GM19328 (cell line): Measurements from ENCODE around the gene GUCA1A.
"Not testable (repeated sequence)": the region's sequence is repeated elsewhere in the genome, so short reads cannot be mapped to it uniquely, and the experiment has no call there.

Experiments used
- ATAC-seq: cut with Tn5 transposase; IDR thresholded peaks from one replicate; pipeline ENCODE4 v1.9.1; 2021; ENCODE audit warnings: mild to moderate bottlenecking, moderate library complexity; ENCODE audit not compliant: unreplicated experiment

Gene GUCA1A

GRCh38 chr6:42142118-42142835 lies 30.9 kb upstream of the GUCA1A start, which contains the start of gene C6orf132:
Gene C6orf132 (minus strand): TSS chr6:42142620. CDS start chr6:42142444, 176 bp downstream.
- no peak for ATAC-seq

GRCh38 chr6:42147138-42147562 lies 26.0 kb upstream of the GUCA1A start:
- ATAC-seq = no peak

- ATAC-seq = no peak
Measured at GRCh38 chr6:42148058-42148457, 25.1 kb upstream of the GUCA1A start.

DNA sequence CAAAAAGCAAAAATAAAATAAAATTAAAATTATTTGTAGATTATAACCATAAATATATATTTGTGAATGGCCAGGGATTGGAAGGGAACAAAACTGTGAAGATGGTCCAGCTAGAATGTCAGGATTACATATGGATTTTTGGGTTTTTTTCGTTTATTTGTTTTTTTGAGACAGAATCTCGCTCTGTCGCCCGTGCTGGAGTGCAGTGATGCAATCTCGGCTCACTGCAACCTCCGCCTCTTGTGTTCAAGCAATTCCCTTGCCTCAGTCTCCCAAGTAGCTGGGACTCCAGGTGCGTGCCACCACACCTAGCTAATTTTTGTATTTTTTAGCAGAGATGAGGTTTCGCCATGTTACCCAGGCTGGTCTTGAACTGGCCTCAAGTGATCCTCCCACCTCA lies 22.9 kb upstream of the GUCA1A start:
- ATAC-seq = no peak

- ATAC-seq = no peak
Measured at GRCh38 chr6:42152024-42152423, 21.1 kb upstream of the GUCA1A start.

- ATAC-seq = not testable (repeated sequence)
Measured at GRCh38 chr6:42152528-42153213, 20.5 kb upstream of the GUCA1A start.

- no peak for ATAC-seq
Measured at GRCh38 chr6:42153921-42154320, 19.2 kb upstream of the GUCA1A start.

GRCh38 chr6:42154461-42155209 lies 18.5 kb upstream of the GUCA1A start:
- no peak for ATAC-seq

DNA sequence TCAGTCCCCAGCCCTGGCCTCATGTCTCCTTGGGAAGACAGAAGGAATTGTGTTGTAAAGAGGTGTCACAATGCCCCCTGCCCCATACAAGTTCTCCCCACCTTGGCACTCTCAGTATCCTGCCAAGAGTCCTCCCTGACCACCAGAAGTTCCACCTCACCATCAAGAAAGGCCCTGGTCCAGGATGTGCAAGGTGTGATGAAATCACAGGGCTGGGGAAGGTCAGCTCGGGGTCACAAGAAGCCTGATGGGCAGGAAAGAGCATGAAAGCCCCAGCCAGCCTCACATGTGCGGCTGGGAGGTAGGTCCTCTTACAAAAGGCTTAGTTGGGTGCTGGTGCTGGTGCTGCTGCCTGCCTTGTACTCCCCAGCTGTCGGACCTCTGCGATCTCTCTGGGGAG lies 17.9 kb upstream of the GUCA1A start:
- ATAC-seq = no peak

DNA sequence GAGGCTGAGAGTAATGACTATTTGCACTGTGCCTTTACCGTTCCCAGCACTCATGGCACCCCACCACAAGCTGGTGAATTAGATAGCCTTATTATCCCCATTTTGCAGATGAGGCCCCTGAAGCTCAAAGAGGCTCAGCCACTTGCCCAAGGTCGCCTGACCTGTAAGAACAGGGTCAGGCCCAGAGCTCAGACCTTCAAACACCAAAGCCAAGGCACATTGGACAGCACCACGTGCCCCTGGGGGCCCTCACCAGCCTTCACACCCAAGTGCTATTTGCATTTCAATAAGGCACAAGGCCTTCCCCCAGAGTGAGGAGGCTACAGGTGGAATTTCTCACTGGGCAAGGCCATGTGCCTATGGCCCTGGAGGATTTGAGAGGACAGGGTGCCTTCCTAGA lies 16.5 kb upstream of the GUCA1A start:
- ATAC-seq = no peak

DNA sequence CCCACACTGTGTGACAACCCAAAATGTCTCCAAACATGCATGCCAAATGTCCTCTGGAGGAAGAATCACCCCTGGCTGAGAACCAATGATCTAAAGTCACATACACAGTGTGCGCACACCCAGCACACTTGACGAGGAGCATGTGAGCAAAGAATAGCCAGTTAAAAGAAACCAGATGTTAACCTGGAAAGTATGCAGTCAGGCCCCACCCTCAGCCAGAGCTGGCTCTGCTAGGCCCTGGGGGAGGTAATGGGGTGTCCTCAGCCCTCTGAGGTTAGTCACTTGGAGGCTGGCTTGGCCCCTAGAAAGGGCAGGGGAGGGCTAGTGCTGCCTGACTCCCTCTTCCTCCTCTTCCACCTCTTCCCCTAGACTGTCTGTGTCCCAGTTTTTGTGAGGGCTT lies 15.2 kb upstream of the GUCA1A start:
- ATAC-seq = no peak

GRCh38 chr6:42158631-42159030 lies 14.5 kb upstream of the GUCA1A start:
- ATAC-seq = no peak

DNA sequence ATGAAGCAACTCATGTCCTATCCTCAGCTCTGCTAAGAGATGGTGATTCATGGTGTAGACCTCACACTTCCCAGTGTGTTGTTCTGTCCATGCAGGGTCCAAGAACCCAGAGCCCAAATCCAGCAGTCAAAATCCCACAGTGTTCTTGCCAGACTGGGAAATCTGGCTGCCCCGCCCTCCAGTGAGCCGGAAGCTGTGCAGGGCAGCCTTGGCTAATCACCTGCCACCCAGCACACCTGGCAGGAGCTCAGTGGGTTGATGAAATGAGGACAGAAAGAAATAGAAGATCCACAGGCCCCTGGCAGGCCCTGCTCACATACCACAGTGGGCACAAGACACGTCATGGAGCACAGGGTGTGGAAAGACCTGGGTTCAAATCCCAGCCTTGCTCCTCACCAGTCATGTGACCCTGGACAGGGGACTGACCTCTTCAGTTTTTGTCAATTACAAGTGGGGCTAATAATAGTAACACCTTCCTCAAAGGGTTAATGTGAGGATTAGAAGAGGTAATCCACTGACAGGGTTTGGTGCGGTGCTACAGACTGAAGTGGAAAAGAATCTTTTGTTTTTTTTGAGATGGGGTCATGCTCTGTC lies 13.6 kb upstream of the GUCA1A start:
- ATAC-seq = no peak

DNA sequence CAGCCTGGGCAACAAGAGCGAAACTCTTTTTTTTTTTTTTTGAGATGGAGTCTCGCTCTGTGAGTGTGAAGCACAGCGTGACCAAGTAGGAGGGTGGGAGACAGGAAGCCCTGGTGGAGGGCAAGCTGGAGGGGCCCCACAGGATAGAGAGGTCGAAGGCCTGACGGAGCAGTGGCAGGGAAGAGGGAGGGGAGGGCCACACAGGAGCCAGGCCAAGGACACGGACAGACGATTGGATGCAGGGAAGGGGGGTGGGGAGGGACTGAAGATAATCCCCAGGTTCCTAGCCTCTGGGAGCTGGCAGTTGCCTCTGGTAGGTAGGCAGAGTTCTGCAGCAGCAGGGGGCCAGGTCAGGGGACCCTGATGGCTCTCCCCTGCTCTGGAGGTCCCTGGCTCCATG lies 10.8 kb upstream of the GUCA1A start:
- no peak for ATAC-seq

DNA sequence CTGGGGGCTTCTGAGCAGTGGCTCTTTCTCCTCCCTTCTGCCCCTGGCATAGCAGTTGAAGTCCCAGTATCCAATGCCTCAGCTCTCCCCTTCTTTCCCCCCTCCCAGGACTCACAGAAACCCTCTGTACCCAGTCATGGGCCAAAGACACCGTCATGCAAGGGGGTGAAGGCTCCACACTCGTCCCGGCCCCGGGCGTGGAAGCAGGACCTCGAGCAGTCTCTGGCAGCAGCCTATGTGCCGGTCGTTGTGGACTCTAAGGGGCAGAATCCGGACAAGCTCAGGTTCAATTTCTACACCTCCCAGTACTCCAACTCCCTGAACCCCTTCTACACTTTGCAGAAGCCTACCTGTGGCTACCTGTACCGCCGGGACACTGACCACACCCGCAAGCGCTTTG lies 10.4 kb upstream of the GUCA1A start:
- ATAC-seq = no peak

DNA sequence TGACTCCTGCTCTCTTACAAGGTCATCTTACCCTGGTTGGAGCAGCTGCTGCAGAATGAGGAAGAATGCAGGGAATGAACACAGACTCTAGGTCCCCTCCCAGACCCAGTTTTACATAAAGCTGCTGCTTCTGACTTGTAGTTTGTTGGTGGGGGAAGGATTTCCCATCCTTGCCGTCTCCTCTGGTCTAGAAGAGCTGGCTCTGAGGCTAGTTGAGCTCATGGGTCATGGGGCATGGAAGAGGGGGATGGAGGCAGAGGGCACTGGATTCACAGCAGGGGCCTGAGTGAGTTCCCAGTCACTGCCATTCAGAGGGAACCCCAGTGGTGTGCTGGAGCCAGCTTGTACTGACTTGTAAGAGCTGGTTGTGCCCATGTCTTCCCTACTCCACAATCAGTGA lies 9.2 kb upstream of the GUCA1A start:
- no peak for ATAC-seq

DNA sequence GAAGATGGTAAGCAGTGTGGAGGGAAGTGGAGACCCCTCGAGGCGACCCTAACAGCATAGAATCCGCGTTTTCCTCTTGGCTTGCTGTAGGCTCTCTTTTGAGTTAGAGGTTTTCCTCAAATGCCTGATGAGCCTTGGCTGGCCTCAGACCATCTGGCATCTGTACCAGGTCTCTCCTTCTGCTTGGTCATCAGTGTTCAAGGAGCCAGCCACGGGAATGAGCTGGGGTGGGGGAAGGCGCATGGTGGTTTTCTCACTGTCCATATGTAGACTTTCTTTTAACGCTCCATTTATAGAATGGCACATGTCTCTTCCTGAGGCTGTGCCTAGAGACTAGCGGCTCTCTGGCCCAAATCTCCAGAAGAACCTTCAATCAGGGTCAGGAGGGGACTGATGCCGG lies 8.1 kb upstream of the GUCA1A start:
- no peak for ATAC-seq

DNA sequence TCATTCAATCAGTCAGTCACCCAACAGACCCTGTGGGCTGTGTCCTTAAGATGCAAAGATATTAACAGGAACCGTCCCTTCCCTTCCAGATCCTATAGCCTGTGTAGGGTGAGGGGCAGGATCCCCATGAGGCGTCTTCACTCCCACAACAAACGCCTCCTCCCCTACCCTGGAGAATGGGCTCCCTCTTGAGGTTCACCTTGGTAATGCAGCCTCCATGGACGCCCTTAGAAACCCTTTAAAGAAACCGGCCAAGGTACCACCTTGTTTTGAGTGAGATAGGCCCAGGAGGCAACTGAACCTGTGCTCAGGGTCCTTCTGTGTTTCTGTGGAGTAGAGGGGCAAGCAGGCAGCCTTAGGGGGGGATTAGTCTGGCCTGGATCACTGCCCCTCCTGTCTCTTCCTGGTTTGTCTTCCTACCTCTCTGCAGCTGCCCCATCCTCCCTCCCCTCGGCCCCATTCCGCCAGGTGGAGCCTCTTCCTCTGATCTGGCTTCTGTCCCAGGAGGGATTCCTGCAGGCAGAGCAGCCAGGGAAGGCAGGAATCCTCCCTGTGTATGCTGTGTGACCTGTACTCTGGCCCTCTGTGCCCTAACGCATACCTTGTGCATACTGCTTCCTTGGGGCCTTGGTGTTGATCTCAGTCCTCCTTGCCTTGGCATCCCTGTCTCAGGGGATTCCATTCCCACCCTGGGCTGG lies 6.6 kb upstream of the GUCA1A start:
- ATAC-seq = no peak

- ATAC-seq = no peak
Measured at GRCh38 chr6:42168650-42169049, 4.5 kb upstream of the GUCA1A start.

- not testable (repeated sequence) for ATAC-seq
Measured at GRCh38 chr6:42169780-42170179, 3.4 kb upstream of the GUCA1A start.
